SK-N-SH (cell line): ENCODE measurements around the gene TXNDC16. TPM values are rescaled to one million over a fixed set of nuclear protein-coding genes. Genes with fewer than 3 reads are reported as not detected.

Experiments used
- CTCF ChIA-PET: fragments of 300-600, 350-600 bp; formaldehyde crosslinking; extraction: SDS; loops from one replicate; lab custom pipeline; 2021; lab: Yijun Ruan, JAX
- POLR2A ChIA-PET: fragments of 350-600 bp; sonication (Branson Sonifier 250); formaldehyde crosslinking; extraction: SDS; loops from one replicate; lab custom pipeline; 2020; ENCODE audit warnings: antibody characterized with exemption, inconsistent platforms; lab: Yijun Ruan, JAX
- DNase-seq: peaks from one replicate; pipeline ENCODE4 v3.0.0; 2012
- H2AFZ ChIP-seq: fragments of 200-600 bp; sonication (generic); 2 replicates; pipeline ENCODE4 v1.8.1; 2016; ENCODE audit warnings: antibody characterized with exemption, mild to moderate bottlenecking, low read depth
- H3F3A ChIP-seq: fragments of 200-600 bp; sonication (generic); replicated peaks from 2 replicates; pipeline ENCODE3; 2016; ENCODE audit warnings: antibody characterized with exemption, mild to moderate bottlenecking; ENCODE audit not compliant: insufficient read depth
- H3K27ac ChIP-seq, 2 experiments: fragments of 200-500 bp in 1 of 2; fragments of 200-600 bp in 1 of 2; sonication (Bioruptor generic) in 1 of 2; sonication (generic), shearing (Covaris generic) in 1 of 2; 2 replicates each; pipeline versions ENCODE4 v1.5.1 to v1.6.1; 2014 to 2016; ENCODE audit warnings: low read depth in 2 of 2, inconsistent platforms in 1 of 2, low read length in 1 of 2, mild to moderate bottlenecking in 1 of 2, mixed read lengths in 1 of 2
- H3K27me3 ChIP-seq: fragments of 200-600 bp; sonication (generic), shearing (Covaris generic); 2 replicates; pipeline ENCODE4 v1.6.1; 2016; ENCODE audit warnings: mixed run types; ENCODE audit not compliant: insufficient read depth
- H3K36me3 ChIP-seq, 2 experiments: fragments of 200-500 bp in 1 of 2; fragments of 200-600 bp in 1 of 2; sonication (Bioruptor generic) in 1 of 2; sonication (generic) in 1 of 2; replicated peaks in 1 of 2; 2 replicates each; pipeline versions ENCODE3 to v1.5.1; 2014 to 2016; ENCODE audit warnings: low read length in 1 of 2, mild to moderate bottlenecking in 1 of 2; ENCODE audit not compliant: insufficient read depth in 2 of 2, control insufficient read depth in 1 of 2
- H3K4me1 ChIP-seq, 2 experiments: fragments of 200-500 bp in 1 of 2; fragments of 200-600 bp in 1 of 2; sonication (Bioruptor generic) in 1 of 2; sonication (generic), shearing (Covaris generic) in 1 of 2; 2 replicates each; pipeline versions ENCODE4 v1.5.1 to v1.6.1; 2014 to 2016; ENCODE audit warnings: low read depth in 1 of 2, low read length in 1 of 2, mixed run types in 1 of 2; ENCODE audit not compliant: insufficient read depth in 2 of 2, control insufficient read depth in 1 of 2
- H3K4me2 ChIP-seq: fragments of 200-600 bp; sonication (generic), shearing (Covaris generic); 2 replicates; pipeline ENCODE4 v1.6.1; 2017; ENCODE audit warnings: mixed run types
- H3K4me3 ChIP-seq, 2 experiments: fragments of 200-500 bp in 1 of 2; fragments of 200-600 bp in 1 of 2; sonication (Bioruptor generic) in 1 of 2; sonication (generic), shearing (Covaris generic) in 1 of 2; 2 replicates each; pipeline versions ENCODE4 v1.5.1 to v1.8.1; 2014 to 2016; ENCODE audit warnings: low read depth in 2 of 2, inconsistent platforms in 1 of 2, low read length in 1 of 2, mild to moderate bottlenecking in 1 of 2, mixed read lengths in 1 of 2, moderate library complexity in 1 of 2
- H3K79me2 ChIP-seq: fragments of 200-600 bp; sonication (generic); 2 replicates; pipeline ENCODE4 v1.8.1; 2017; ENCODE audit warnings: mild to moderate bottlenecking; ENCODE audit not compliant: insufficient read depth
- H3K9ac ChIP-seq: fragments of 200-600 bp; sonication (generic); 2 replicates; pipeline ENCODE4 v1.6.1; 2017; ENCODE audit warnings: mixed run types
- H3K9me2 ChIP-seq: fragments of 200-600 bp; sonication (generic); 2 replicates; pipeline ENCODE4 v1.6.1; 2017; ENCODE audit warnings: mixed run types
- H3K9me3 ChIP-seq: fragments of 200-600 bp; sonication (generic); 2 replicates; pipeline ENCODE4 v1.6.1; 2017; ENCODE audit warnings: mixed run types, mild to moderate bottlenecking, moderate library complexity
- H4K20me1 ChIP-seq: fragments of 200-600 bp; sonication (generic); 2 replicates; pipeline ENCODE4 v1.6.1; 2017; ENCODE audit warnings: mild to moderate bottlenecking, mixed run types; ENCODE audit not compliant: insufficient read depth
- ELF1 ChIP-seq: IDR thresholded peaks from 2 replicates; pipeline ENCODE4 v1.4.0; 2012
- EP300 ChIP-seq, 2 experiments: IDR thresholded peaks; 2 replicates each; pipeline versions ENCODE4 v1.4.0 to v1.6.1; 2012; ENCODE audit warnings: borderline replicate concordance in 1 of 2, low read depth in 1 of 2, low read length in 1 of 2
- FOXM1 ChIP-seq: IDR thresholded peaks from 2 replicates; pipeline ENCODE4 v1.4.0; 2012; ENCODE audit warnings: low read depth, mild to moderate bottlenecking
- MAX ChIP-seq: IDR thresholded peaks from 2 replicates; pipeline ENCODE4 v1.4.0; 2012; ENCODE audit warnings: low read depth
- NRF1 ChIP-seq: IDR thresholded peaks from 2 replicates; pipeline ENCODE4 v1.6.1; 2012; ENCODE audit warnings: low read depth, mild to moderate bottlenecking, low read length
- RAD21 ChIP-seq: IDR thresholded peaks from 2 replicates; pipeline ENCODE4 v1.6.1; 2012; ENCODE audit warnings: mild to moderate bottlenecking, low read length
- REST ChIP-seq: IDR thresholded peaks from 2 replicates; pipeline ENCODE4 v1.6.1; 2012; ENCODE audit warnings: mild to moderate bottlenecking, low read depth, low read length, moderate library complexity
- RFX5 ChIP-seq: IDR thresholded peaks from 2 replicates; pipeline ENCODE4 v1.6.1; 2012; ENCODE audit warnings: mild to moderate bottlenecking, improper control_type of control experiment, low read length
- RXRA ChIP-seq: IDR thresholded peaks from 2 replicates; pipeline ENCODE4 v1.4.0; 2012; ENCODE audit warnings: low read depth, mild to moderate bottlenecking, borderline replicate concordance
- SMC3 ChIP-seq: IDR thresholded peaks from 2 replicates; pipeline ENCODE4 v1.6.1; 2012; ENCODE audit warnings: low read depth, low read length, improper control_type of control experiment
- TAF1 ChIP-seq: IDR thresholded peaks from 2 replicates; pipeline ENCODE4 v1.6.1; 2012; ENCODE audit warnings: low read depth, mild to moderate bottlenecking, low read length, moderate library complexity, borderline replicate concordance
- TCF12 ChIP-seq: IDR thresholded peaks from 2 replicates; pipeline ENCODE4 v1.4.0; 2012
- USF2 ChIP-seq: fragments of 150-350 bp; IDR thresholded peaks from 2 replicates; pipeline ENCODE4 v1.6.1; 2017; ENCODE audit warnings: antibody characterized with exemption, low read length, low read depth, borderline replicate concordance
- YY1 ChIP-seq: IDR thresholded peaks from 2 replicates; pipeline ENCODE4 v1.4.0; 2012; ENCODE audit warnings: low read depth, mild to moderate bottlenecking
- WGBS: methylation state at CpG from one replicate; pipeline ENCODE4 v1.1.6; 2017; ENCODE audit warnings: low lambda C conversion rate; 5-methylcytosine and 5-hydroxymethylcytosine counted together
- polyA plus RNA-seq, 3 experiments: library from polyadenylated mRNA; depleted of rRNA; stranded (reverse); fragments of >200 nt; gene quantifications; 2 replicates each; pipeline ENCODE4 v1.2.3, GENCODE V29; 2012
- TF ChIP-seq, protein P1 (sequence below): fragments of 150-350 bp; IDR thresholded peaks from 2 replicates; pipeline ENCODE4 v1.6.1; 2016; ENCODE audit warnings: mild to moderate bottlenecking, low read depth, low read length

The TXNDC16 gene
- polyA plus RNA-seq, 1 of the 3 experiments (the other 2 are of a cell fraction) = 0.95 TPM

DNA sequence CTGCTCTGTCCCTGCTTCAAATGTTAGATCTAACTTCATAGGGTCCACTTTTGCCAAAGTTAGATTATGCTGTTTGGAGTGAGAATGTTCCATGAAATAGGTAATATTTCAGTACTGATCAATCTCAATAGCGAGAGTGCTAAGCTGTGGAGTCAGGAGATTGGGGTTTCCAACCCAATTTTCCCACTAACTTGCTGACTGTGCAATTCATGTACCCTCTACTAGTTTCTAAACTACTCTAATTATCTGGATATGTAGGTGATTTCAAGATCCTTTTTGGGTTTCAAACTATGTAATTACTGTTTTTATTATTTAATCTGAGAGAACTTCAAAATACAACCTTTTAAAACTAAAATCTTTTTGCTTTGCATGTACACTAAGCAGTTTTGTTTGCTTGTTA, 46.3 kb upstream of the TXNDC16 start:
- CTCF ChIA-PET = no interaction called here

DNA sequence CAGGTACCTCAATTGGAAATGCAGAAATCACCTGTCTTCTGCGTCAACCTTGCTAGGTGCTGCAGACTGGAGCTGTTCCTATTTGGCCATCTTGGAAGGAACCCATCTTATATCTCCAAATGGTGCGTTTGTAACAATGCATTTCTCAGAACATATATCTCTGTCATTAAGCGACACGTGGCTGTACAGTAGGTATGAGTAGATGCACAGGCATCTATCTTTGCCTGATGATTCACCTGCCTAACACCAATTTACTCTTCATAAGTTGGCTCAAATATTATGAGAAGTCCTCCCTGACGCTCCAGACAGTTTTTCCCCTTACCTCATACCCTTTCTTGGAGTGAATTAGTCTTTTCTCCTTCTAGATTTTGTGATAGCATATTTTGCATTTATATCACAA, 44.6 kb upstream of the TXNDC16 start:
- ChIA-PET CTCF (no interaction called here), POLR2A (no interaction called here)
- Histone ChIP-seq H3K4me1 (no peaks in the 10 kb centered on the region), H3K4me2 (no peak overlapping the region), H3F3A (no peaks in the 10 kb centered on the region), H3K9me2 (no peaks in the 10 kb centered on the region), H3K27me3 (no peaks in the 10 kb centered on the region), H3K9me3 (no peaks in the 10 kb centered on the region), H3K4me3 (no peak overlapping the region), H3K9ac (no peak overlapping the region), H3K36me3 (no peaks in the 10 kb centered on the region), H2AFZ (no peak overlapping the region), H3K27ac (no peak overlapping the region), H4K20me1 (no peaks in the 10 kb centered on the region), H3K79me2 (no peaks in the 10 kb centered on the region)
- DNase-seq = no peak
- WGBS = 72% methylated on average over 5 of the region's 5 CpGs
- TF ChIP-seq NRF1 (no peak), RAD21 (no peak), ELF1 (no peak), YY1 (no peak), REST (no peak), SMC3 (no peak), EP300 (IDR thresholded peaks at IDR 0.05; ENCODE audit: borderline replicate concordance in 1 of 2, low read depth in 1 of 2, low read length in 1 of 2) (no peak)
- TF ChIP-seq, protein P1, sequence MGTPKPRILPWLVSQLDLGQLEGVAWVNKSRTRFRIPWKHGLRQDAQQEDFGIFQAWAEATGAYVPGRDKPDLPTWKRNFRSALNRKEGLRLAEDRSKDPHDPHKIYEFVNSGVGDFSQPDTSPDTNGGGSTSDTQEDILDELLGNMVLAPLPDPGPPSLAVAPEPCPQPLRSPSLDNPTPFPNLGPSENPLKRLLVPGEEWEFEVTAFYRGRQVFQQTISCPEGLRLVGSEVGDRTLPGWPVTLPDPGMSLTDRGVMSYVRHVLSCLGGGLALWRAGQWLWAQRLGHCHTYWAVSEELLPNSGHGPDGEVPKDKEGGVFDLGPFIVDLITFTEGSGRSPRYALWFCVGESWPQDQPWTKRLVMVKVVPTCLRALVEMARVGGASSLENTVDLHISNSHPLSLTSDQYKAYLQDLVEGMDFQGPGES = no peak

More for the DNA sequence above, 46.3 kb upstream of the TXNDC16 start:
- TF ChIP-seq FOXM1 (no peak), RAD21 (no peak), TAF1 (no peak), RXRA (no peak), TCF12 (no peak), MAX (no peak), YY1 (no peak), RFX5 (no peak), USF2 (no peak)
- no peaks in the 10 kb centered on the region for H4K20me1 ChIP-seq
- POLR2A ChIA-PET = no interaction called here
- H3K27ac ChIP-seq = no peak overlapping the region
- H3K9ac ChIP-seq = no peak overlapping the region
- H3K27me3 ChIP-seq = no peaks in the 10 kb centered on the region
- no peak for DNase-seq
- H3F3A ChIP-seq = no peaks in the 10 kb centered on the region
- H3K4me3 ChIP-seq = no peak overlapping the region
- H3K9me3 ChIP-seq = no peaks in the 10 kb centered on the region
- H3K4me2 ChIP-seq = no peak overlapping the region
- no peaks in the 10 kb centered on the region for H3K36me3 ChIP-seq
- H2AFZ ChIP-seq = no peak overlapping the region
- H3K9me2 ChIP-seq = no peaks in the 10 kb centered on the region
- no peaks in the 10 kb centered on the region for H3K79me2 ChIP-seq
- 65% methylated on average over 1 of the region's 1 CpG for WGBS
- no peaks in the 10 kb centered on the region for H3K4me1 ChIP-seq
